HFF-Myc (cell line): ENCODE data around the gene CRIM1.

Source experiments
- DNase-seq: peaks from one replicate; pipeline ENCODE4 v3.0.0-alpha.2; 2011; ENCODE audit warnings: low read depth; ENCODE audit errors: extremely low read depth
- H3K4me3 ChIP-seq: replicated peaks from 2 replicates; pipeline ENCODE4 v1.5.1; 2011; ENCODE audit warnings: low read depth, mild to moderate bottlenecking, control low read depth, low read length
- TF ChIP-seq, protein P1 (sequence below): IDR thresholded peaks from 2 replicates; pipeline ENCODE4 v1.5.1; 2012; ENCODE audit warnings: mild to moderate bottlenecking, low read depth, low read length, control low read depth; ENCODE audit errors: missing control alignments

The CRIM1 gene

GRCh38 chr2:36399050-36399449, 43.5 kb downstream of the CRIM1 start:
- H3K4me3 ChIP-seq = no peak overlapping the region
- TF ChIP-seq, protein P1, sequence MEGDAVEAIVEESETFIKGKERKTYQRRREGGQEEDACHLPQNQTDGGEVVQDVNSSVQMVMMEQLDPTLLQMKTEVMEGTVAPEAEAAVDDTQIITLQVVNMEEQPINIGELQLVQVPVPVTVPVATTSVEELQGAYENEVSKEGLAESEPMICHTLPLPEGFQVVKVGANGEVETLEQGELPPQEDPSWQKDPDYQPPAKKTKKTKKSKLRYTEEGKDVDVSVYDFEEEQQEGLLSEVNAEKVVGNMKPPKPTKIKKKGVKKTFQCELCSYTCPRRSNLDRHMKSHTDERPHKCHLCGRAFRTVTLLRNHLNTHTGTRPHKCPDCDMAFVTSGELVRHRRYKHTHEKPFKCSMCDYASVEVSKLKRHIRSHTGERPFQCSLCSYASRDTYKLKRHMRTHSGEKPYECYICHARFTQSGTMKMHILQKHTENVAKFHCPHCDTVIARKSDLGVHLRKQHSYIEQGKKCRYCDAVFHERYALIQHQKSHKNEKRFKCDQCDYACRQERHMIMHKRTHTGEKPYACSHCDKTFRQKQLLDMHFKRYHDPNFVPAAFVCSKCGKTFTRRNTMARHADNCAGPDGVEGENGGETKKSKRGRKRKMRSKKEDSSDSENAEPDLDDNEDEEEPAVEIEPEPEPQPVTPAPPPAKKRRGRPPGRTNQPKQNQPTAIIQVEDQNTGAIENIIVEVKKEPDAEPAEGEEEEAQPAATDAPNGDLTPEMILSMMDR = no peak
- DNase-seq = no peak

DNA sequence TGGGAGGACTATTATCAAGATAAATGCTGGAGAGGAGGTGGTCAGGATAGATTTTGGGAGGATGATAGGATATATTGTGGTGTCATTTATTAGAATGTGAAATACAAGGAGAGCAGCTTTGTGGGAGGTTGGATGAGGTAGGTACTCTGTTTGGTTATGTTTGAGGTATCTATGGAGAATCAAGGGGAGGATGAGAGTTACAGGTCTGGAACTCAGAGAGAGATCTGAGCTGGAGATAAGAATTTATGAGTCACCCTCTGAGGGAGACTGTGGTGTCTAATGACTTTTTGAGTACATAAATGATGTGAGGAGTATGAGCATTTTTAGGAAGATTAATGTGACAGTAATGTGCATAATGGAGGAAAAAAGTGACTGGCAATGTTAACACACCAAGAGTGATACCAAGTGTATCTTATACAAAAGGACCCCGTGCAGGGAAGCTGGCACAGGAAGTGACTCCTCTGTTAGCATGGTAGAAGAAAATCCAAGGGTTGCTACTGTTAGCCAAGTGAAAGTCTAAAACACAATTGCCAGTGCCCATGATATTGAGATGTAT, 48.2 kb downstream of the CRIM1 start:
- TF ChIP-seq, protein P1 = no peak
- no peak overlapping the region for H3K4me3 ChIP-seq
- peak; percentile 57 for DNase-seq

- DNase-seq = no peak
- H3K4me3 ChIP-seq = no peak overlapping the region
- TF ChIP-seq, protein P1 = no peak
These were observed 48.7 kb downstream of the CRIM1 start for GRCh38 chr2:36404318-36404717.

DNA sequence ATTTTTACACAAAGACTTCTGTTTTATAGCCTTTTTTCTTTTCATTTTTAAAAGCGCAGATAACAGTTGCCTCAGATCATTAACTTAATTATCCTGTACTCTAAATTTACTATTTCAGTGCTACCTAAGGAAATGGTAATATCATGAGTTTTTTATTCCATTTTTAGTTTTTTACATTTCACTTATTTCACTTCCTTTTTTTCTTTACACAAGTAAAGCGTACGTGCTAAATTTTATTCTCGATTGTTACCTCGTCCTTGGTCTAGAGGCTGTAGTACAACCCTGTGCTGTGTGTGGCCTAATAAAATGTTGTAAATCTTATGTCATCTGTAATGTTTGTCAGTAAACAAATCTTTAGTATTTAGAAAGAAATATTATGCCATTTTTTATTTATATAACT, 49.2 kb downstream of the CRIM1 start:
- no peak overlapping the region for H3K4me3 ChIP-seq
- no peak for DNase-seq
- TF ChIP-seq, protein P1 = no peak

DNA sequence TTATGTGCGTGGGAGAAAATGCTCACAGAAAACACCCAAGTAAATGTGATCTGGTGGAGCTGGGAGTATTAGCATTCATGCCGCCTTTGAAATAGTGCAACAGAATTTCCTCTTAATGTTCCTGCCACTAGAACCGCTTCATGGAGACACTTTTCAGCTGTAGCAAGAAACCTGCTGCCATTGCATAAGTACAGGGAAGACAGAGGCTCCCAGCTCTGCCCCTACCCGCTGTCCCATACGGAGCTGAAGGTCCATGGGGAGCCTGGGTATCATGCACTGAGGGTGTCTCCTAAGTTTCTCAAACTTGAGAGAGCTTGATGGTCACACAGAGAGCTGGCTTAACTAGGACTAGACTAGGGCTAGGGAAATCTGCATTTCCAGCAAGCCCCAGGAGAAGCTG, 49.6 kb downstream of the CRIM1 start:
- DNase-seq = no peak
- no peak overlapping the region for H3K4me3 ChIP-seq
- TF ChIP-seq, protein P1 = no peak

DNA sequence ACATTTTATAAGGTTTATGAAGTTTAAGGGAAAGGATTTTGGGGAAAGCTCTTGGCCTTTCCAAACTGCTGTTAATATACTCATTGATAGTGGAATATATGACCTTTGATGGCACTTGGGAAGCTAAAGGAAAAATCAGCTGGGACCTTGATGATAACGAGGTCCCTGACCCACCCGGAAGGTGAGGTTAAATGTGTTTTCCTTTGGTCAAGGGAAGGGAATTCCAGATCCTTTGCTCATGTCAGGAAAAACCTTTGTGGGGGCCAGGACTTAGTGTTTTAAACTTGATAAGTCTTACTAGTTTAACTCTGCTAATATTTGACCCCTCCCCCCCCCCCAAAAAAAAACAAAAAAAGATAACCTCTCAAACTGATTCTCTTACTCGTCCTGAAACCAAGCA, 50.7 kb downstream of the CRIM1 start:
- TF ChIP-seq, protein P1 = no peak
- H3K4me3 ChIP-seq = no peak overlapping the region
- DNase-seq = no peak

GRCh38 chr2:36407413-36407812, 51.8 kb downstream of the CRIM1 start:
- no peak for DNase-seq
- no peak overlapping the region for H3K4me3 ChIP-seq
- TF ChIP-seq, protein P1 = no peak
